Globus pallidus (tissue), 1 donor: Measurements from ENCODE around the gene CCDC171.
"Not testable (repeated sequence)": the region's sequence is repeated elsewhere in the genome, so short reads cannot be mapped to it uniquely, and the experiment has no call there.

Experiments
- DNase-seq: peaks from one replicate; pipeline ENCODE4 v3.0.0-alpha.2; 2015; ENCODE audit warnings: low spot score

CCDC171 gene

DNA sequence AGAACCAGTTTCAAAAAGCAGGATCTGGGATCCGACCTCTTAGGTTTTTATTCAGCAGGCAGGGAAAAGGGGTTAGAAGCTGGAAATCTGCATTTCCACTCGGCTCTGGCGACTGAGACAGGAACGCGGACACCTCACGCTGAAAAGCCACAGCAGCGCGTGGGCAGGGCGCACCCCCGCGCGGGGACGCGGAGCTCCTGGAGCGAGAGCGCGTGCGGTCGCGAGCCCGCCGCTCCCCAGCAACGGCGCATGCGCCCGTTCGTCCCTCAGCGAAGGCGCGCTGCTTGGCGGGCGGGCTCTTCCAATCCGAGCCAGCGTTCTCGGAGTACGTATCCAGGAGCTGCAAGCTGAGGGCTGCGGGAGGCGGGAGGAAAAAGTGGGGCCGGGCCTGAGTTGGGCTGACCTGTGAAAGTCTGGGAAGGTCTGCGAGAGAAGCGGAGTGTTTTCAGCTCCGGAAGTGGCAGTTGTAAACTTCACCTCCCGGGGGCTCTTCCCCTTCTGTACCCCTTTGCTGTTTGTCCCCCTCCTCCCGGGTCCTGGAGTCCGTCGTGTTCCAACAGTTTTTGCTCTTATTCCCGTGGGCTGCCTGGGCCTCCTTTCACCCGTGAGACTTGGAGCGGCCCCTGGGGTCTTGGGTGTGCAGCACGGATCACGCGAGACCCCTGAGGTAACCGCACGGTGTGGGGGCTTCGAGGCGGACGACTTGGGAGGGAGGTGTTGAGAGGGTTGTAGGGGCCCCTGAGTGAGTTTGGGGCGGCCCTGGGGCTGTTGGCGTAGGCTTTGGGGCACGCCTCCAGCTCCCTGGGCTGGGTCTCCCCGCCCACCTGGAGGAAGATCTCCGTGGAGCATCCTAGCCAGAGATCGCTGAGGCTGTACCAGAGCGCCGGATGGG lies at the start of gene CCDC171:
Gene CCDC171, plus strand, starts transcription at position 408 of the 892 bp plus-strand sequence. CDS start 11,046 bp downstream, outside the sequence.
- DNase-seq: peak; percentile 92

DNA sequence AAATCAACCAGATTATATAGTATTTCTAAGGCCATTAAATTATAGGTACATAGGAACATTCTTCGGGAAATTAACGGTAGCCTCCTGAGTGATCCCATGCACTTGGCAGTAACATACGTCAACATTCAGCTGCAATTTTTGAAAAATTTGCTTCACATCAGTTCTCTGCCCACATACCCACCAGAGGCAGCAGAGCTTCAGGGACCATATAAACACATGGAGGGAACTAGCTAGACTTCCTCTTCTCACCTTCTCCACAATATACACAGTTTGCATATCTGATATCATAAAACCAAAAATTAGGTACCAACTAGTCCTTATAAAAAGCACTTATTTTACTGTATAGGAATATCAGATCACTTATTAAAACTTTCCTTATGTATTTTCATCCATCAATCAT lies 46.9 kb upstream of the CCDC171 start:
- no peak for DNase-seq

DNA sequence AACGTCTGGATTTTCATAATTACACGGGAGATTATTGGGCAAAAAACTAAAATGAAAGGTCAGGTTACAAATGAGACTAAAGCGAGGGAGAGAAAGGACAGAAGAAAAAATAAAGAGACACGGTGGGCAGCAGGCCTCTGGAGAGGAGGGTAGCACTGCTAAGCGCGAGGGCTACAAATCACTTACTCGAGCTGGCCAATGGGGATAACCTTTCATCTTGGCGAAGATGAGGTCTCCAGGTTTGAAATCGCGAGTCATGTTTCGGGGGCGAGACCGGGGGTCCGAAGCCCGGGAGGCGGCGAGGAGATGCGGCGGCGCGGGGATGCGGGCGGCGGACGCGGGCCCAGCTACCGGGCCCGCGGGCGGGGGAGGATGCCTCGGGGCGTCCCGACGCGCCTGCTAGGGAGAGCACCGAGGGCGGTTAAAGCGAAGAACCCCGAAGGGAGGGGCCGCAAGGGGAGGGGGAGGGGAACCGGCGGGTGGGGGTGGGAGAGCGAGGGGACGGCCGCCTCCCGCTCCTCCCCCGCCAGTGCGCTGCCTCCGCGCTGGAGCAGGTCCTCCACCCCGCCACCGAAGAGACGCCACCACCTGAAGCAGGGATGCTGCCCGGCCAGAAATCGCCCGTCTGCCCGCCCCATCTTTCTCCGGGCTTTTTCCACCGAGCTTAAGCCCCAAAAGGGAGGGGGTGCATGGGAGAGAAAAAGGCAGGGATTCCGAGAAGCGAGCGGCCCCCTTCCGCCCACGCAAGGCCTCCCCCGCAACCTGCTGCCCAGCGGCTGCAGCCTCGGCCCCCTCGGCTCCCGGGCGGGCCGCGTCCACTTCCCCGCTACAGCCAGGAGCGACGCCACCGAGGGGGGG lies 42.7 kb upstream of the CCDC171 start:
- DNase-seq: peak; percentile 40

DNA sequence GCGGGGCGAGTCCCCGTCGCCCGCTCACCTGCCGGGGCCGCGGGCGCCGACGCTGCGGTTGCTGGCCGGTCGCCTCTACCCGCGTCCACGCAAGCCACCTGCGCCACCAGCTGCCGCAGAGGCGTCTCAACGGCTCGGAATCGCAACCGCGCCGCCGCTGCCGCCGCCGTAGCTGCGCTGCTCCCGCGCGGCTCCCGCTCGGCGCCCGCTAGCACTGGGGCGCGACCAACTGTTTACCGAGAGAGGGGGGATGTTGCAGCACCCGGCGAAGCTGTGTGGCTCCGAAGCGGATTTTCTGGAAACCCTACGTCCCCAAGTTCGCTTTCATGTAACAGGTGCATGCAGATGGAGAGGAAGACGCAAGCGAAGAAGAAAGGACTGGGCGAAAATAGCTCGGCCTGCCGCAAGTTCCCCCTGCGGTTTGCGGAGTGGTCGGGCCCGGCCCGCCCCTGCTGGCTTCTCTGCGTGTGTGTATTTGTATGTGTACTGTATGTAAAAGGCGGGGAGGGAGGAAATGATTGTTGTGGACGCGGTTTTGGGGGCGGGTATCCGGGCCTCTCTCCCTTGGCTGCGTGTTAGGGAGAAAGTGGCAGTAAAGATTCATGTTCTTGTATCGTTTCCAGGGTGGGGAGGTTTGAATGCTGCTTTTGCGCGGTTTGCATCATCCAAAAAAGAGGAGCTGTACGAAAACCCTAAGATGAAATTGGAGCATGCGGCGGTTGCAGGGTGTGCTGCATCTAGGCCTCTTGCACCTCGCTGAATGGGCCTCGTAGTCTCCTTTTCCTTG lies 41.9 kb upstream of the CCDC171 start, which contains the start of gene PSIP1:
Gene PSIP1, minus strand, starts transcription at position 182 of the 787 bp plus-strand sequence. CDS start 782 bp downstream, outside the sequence.
- DNase-seq: peak; percentile 81

DNA sequence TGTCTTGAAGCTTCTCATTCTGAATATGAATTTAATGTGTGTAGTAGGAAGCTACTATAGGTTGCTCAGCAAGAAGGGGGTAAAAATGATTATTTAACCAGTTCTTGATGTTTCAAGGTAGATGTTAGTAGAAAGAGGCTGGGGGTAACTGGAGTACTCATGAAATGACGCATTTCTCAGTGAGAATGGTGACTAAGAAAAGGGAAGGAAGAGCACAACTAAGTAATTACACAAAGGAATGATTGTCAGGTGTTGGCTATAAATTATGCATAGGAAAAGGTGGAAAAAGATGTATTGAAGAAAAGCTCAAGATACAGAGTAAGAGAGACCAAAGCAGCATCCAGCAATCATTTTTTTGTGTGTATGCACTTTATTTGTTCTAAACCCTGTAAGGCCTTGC lies 40.6 kb upstream of the CCDC171 start:
- DNase-seq: no peak

DNA sequence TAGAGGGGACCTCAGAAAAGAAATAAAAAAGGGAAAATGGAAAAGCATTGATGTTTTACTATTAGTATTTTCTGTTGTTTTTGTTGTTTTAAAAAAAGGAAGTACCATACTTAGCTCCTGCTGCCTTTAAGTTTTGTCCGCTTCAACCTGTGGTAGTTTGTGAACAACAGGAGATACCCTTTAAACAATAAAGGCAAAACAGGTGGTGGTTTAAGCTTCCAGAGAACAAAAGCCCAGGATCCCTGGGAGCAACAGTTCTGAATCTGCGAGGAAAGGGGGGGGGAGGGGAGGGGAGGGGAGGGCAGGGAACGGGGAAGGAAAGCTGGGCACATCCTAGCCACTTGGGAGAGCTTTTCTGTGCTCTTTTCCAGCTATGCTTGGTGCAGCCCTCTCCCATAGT lies 40.0 kb upstream of the CCDC171 start:
- DNase-seq: no peak

DNA sequence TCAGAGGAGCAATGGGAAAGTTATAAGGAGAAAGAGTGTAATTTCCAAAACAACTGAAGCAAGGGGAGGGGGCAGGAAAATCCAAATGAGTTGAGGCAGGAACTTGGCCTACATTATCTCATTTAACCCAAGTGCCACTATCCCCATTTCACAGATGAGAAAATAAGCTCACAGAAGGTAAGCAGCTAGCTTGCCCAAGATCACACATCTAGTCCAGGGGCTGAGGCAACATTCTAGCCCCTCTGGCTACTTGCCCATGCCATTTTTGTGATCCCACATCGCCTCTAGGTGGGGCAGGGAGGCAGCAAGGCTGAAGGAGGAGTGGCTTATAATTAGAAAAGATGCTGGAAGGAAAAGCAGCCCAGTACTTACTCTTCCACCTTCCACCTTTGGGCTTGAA lies 39.5 kb upstream of the CCDC171 start:
- no peak for DNase-seq

DNA sequence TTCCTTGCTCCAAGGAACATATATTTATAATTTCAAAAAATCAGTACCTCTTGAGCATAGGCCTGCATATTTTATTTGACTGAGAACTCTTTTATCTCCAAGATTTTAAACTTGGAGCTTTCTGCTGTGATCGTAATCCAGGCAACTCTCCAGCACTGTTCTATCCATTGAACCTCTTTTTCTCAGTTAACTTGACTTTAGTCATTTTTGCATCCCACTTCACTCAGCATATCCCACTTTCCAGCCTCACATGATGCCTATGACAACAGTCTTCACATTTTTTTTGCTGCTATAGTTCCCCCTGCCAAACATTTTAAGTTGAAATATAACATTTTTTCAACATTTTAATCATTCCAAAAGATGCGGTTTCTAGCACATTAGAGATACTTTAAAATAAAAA lies 33.0 kb upstream of the CCDC171 start:
- no peak for DNase-seq

DNA sequence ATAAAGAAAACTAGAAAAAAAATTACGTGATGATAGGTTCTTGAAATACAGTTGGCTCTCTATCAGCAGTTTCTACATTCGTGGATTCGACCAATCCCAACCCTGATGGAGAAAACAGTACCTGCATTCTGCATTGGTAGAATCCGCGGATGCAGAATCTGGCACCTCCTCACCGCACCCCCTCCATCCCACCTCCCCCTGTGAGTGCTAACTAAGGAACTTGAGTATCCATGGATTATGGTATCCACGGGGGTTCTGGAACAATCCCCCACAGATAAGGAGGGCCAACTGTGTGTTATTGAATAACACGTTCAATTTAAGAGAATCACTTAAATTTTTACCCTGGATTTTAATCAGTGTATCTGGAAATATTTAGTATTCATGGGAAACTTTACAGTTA lies 31.6 kb upstream of the CCDC171 start:
- DNase-seq: no peak

DNA sequence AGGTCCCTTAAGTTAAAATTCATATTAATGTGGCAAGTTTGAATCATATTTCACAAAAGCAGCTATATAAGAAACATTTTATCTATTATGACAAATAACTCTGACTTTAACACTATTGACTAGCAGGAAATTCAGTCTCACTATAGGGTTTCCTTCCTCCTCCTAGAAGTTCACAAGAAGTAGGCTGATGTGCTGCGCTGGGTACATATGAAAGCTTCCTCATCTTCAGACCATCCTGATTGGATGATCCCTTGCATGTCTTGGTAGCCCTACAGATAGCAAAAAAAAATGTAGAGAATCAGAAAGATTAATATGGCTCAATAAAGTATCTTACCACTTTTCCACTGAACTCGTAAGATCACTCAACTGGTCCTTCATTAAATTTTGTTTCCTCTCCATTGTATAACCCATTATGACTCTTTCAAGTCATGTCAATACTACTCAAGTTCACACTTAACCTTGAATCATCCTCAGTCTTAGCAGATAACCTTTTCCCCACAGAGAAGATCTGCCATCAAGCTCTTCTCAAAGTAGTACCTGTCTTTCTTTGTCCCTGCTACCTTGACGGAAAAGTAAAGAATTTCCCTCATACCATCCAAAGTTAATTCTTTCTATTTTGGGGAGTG lies 30.6 kb upstream of the CCDC171 start:
- no peak for DNase-seq

DNA sequence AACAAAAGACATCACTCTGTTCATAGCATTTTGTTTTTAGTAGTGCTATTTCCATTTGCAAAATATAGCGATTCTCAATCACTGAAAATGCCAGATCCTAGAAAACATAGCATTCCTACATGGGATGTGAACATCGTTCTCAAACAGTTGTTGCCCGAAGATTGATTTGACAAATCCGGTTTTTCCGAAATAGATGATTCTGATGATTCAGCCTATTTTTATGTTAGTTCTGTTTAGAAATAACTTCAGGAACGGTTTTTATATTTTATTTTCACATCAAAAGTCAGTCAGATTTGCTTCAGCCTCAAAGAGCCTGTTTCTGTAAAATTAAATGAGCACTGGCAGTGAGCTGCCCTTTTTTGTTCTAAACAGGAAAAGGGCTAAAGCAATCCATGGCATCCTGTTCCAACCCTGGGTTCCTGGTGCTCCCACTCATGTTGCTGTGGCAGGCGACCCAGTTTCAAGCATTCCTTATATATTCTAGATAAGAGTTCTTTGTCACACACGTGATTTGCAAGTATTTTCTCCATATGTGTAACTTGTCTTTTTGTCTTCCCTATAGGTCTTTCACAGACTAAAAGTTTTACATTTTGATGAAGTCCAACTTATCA lies 27.9 kb upstream of the CCDC171 start:
- DNase-seq: no peak

DNA sequence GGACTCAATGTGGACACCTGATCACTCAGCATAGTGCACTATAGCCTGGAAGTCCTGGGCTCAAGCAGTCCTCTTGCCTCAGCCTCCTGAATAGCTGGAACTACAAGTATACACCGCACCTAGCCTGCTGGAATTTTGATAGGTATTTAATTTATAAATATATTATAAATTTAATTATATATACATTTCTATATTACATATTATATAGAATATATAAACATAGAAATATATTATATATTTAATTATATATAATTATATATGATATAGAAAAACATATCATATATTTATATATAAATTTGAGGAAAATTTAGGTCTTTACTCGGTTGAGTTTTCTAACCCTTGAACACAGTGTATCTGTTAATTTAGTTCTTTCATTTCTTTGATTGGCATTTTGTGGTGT lies 26.9 kb upstream of the CCDC171 start:
- DNase-seq: no peak

DNA sequence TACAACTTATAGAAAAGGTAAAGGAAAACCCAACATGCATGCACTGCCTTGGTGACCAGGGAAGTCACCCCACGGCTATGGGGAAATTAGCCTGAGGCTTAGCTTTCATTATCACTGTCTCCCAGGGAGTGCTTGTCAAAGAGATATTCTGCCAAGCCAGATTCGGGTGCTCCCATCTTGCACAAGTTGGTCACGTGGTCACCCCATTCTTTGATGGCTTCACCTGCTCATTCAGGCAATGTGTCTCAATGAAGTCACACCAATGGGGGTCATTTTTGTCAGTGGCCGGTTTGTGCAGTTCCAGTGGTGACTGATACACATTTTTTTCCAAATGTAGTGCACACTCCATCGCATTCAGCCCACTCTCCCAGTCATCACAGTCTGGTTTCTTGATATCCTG lies 25.8 kb upstream of the CCDC171 start:
- not testable (repeated sequence) for DNase-seq

DNA sequence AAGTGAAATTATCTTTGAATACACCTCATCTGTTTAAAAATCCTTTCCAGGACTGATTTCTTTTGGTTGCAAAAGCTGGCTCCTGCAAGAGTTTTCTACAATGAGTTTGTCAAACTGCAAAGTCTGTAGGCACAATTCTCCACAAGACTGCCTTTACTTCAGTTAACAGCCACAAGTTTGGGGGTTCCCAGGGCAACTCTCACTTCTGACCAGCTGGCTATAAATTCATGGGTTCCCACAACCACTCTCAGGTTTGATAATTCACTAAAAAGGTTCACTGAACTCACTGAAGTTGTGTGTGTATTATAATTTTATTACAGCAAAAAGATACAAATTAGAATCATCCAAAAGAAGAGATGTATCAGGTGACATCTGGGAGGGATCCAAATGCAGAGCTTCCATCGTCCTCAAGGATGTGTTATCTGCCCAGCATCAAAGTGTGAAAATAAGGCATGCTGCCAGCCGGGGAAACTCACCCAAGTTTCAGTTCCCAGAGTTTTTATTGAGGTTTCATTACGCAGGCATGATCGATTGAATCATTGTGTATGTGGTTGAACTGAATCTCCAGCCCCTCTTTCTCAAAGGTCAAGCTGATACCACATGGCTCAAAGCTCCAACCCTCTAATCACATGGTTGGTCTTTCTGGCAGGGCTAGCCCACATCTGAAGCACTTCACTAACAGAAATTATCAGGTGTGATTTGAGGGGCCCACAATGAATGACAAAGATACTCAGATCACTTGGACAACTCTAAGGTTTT lies 23.1 kb upstream of the CCDC171 start:
- no peak for DNase-seq

DNA sequence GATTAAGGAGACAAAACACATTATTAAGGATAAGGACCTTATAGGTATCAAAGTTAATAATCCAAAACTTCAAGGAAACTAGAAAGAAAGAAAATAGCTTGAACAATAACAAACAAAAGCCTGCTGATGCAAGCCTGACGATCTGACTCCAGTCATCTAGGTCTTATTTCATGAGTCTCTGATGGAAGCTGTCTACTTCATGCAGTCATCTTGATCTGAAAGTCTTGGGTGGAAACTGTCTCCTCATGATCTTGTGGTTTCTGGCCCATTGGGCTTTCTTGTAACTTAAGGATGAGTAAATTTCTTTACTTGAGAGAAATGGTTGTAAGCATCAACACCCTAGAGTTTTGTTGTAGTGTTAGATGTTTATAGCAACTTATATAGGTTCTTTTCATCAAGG lies 21.5 kb upstream of the CCDC171 start:
- no peak for DNase-seq

DNA sequence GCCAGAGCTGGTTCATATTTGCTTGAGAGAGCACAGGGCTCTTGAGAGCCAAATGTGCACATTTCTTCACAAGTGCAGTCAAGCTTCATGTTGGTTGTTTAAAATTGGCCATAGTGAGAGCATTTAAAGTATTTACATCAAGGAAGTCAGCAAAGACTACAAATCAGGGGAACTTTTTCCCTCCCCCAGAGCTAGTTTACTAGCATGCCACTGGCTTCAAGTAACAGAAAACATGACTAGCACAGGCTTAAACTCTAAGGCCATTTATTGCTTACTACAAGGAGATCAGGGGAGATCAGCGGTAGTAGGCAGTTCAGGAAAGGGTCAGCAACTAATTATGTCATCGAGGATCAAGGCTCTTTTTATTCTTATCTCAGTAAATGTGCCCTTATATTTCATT lies 11.0 kb upstream of the CCDC171 start:
- DNase-seq: no peak

DNA sequence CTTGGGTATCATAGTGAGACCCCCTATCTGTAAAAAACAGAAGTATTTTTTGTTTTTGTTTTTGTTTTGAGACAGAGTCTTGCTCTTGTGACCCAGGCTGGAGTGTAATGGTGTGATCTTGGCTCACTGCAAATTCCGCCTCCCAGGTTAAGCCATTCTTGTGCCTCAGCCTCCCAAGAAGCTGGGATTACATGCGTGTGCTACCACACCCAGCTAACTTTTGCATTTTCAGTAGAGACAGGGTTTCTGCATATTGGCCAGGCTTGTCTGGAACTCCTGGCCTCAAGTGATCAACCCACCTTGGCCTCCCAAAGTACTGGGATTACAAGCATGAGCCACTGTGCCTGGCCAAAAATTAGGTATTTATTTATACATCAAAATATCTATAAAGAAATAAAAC lies 10.2 kb upstream of the CCDC171 start:
- no peak for DNase-seq

DNA sequence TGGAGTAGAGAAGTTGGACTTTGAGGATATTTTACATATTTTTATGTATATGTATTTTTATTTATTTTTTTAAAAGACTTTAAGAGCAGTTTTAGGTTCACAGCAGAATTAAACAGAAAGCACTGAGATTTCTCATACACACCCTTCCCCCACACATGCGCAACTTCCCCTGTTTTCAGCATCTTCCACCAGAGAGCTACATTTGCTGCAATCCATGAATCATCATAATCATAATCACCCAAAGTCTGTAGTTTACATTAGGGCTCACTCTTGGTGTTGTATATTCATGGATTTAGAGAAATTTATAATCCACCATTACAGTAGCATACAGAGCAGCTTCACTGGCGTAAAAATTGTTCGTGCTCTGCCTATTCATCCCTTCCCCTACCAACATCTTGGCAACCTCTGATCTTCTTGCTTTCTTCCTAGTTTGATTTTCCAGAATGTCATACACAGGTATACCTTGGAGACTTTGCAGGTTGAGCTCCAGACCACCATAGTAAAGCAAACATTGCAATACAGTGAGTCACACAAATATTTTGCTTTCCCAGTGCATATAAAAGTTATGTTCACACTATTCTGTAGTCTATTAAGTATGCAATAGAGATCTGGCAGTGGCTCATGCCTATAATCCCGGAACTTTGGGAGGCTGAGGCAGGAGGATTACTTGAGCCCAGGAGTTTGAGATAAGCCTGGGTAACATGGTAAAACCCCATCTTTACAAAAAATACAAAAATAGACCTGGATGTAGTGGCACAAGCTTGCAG lies 9.6 kb upstream of the CCDC171 start:
- DNase-seq: no peak

DNA sequence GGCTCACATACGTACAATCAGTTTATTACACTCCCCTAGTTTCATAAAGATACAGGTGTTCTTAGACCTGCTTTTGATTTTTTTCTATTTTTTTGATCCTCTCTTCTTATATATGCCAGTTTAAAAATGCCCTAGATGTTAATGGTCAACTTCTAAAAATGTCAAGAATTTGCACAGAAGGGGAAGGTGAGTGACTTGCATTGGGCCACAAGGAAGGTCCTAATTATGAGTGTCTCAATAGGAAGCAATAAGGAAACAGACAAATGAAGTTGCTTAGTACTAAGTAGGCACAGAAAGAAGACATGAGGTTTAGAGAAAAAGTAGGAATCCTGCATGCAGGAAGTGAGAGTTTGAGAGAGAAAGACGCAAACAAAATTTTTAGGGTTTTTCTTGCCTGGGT lies 3.2 kb upstream of the CCDC171 start:
- DNase-seq: no peak

DNA sequence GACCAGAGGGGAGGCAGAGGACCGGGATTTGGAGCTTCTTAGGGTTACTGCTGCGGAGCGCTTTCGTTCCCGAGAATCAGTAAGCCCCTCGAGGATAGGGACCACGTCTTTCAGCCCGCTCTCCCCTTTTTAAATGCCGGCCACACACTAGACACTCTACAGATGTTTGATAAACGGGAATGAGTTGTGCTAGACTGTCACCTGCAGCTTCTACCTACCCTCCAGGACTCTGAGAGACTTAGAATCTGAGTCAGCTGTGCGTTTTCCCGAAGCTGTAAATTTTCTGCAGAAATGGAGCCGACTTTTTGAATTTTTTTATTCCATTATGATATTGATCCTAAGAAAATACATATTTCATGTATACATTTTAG lies 670 bp downstream of the CCDC171 start:
- DNase-seq: no peak
